Testis (tissue), 3 donors: ENCODE results near the gene HIPK2. TPM values are rescaled to one million over a fixed set of nuclear protein-coding genes. Genes with fewer than 3 reads are reported as not detected.
A peak's percentile ranks its signal among the peaks of the same experiment; 100 is the strongest.

ENCODE experiments used
- DNase-seq: peaks from one replicate; pipeline ENCODE4 v3.0.0-alpha.2; 2019
- H3K27ac ChIP-seq, 2 donors: fragments of 200-600 bp; sonication (generic); one replicate each; pipeline ENCODE4 v1.5.1; 2019
- H3K27me3 ChIP-seq: fragments of 200-600 bp; sonication (generic); one replicate; pipeline ENCODE4 v1.5.1; 2019
- H3K36me3 ChIP-seq: fragments of 200-600 bp; sonication (generic); one replicate; pipeline ENCODE4 v1.5.1; 2017; ENCODE audit warnings: low read depth; ENCODE audit errors: missing control alignments
- H3K4me1 ChIP-seq: fragments of 200-600 bp; sonication (generic); one replicate; pipeline ENCODE4 v1.5.1; 2019
- H3K4me3 ChIP-seq, 2 donors: fragments of 200-600 bp; sonication (generic); one replicate each; pipeline ENCODE4 v1.5.1; 2017 to 2019
- H3K9me3 ChIP-seq: fragments of 200-600 bp; sonication (generic); one replicate; pipeline ENCODE4 v1.5.1; 2017
- CTCF ChIP-seq, 3 experiments: fragments of 450-650 bp in 2 of 3; fragments of 200-600 bp in 1 of 3; sonication (generic) in 1 of 3; IDR thresholded peaks; one replicate each; pipeline ENCODE4 v1.5.1; 2016 to 2019; ENCODE audit warnings: antibody characterized with exemption in 3 of 3, mild to moderate bottlenecking in 2 of 3, moderate library complexity in 1 of 3
- POLR2A ChIP-seq: fragments of 450-650 bp; IDR thresholded peaks from one replicate; pipeline ENCODE4 v1.6.1; 2017; ENCODE audit warnings: antibody characterized with exemption, mild to moderate bottlenecking, moderate library complexity
- WGBS, 2 donors: methylation state at CpG; one replicate each; pipeline ENCODE4 v1.1.5; 2018; 5-methylcytosine and 5-hydroxymethylcytosine counted together
- intact Hi-C: fragments of 100-400 bp; cut with DNase I; formaldehyde crosslinking; loops from one replicate; pipeline ENCODE4 v1.15.1; 2023; ENCODE audit warnings: low total_unique reads
- polyA plus RNA-seq: library from polyadenylated mRNA; stranded (reverse); fragments of 350-450 nt; fragmentation: Illumina TruSeq; extraction: RNeasy Lipid Tissue Mini Kit (QIAGEN cat#74804); gene quantifications from one replicate; pipeline ENCODE4 v1.2.3, GENCODE V29; 2014; ENCODE audit warnings: low read depth, low replicate concordance; ENCODE audit not compliant: insufficient read depth
- total RNA-seq, 2 donors: library from RNA; depleted of rRNA; stranded (reverse); fragments of >200 nt; gene quantifications; one replicate each; pipeline ENCODE4 v1.2.3, GENCODE V29; 2016

HIPK2 gene
- total and polyA plus RNA-seq, 3 donors from 2014 or later: 6.3 to 22.4 (median 17.8) TPM

GRCh38 chr7:139543801-139544603, 233.8 kb downstream of the HIPK2 start:
- no peak for TF ChIP-seq CTCF (IDR thresholded peaks at IDR 0.05)
- TF ChIP-seq POLR2A: no peak
- intact Hi-C loops: no loop called here
- no peaks in the 10 kb centered on the region for H3K9me3 ChIP-seq
- H3K4me1 ChIP-seq: peaks cover 2% of the 10 kb centered on the region
- WGBS, 2 donors: 68 to 76% methylated on average over 5 to 17 of the region's 18 CpGs
- no peak overlapping the region for H3K4me3 ChIP-seq
- DNase-seq: peak; percentile 27
- no peaks in the 10 kb centered on the region for H3K36me3 ChIP-seq
- no peaks in the 10 kb centered on the region for H3K27me3 ChIP-seq
- no peak overlapping the region for H3K27ac ChIP-seq

- no peak for TF ChIP-seq CTCF (IDR thresholded peaks at IDR 0.05)
- no peak for TF ChIP-seq POLR2A
- Histone ChIP-seq H3K4me3 (peak overlapping the region; percentile 32 to 43), H3K36me3 (no peaks in the 10 kb centered on the region), H3K9me3 (no peaks in the 10 kb centered on the region), H3K27me3 (no peaks in the 10 kb centered on the region), H3K27ac (no peak overlapping the region), H3K4me1 (peaks cover 2% of the 10 kb centered on the region)
- 62 to 69% methylated on average over 16 to 28 of the region's 28 CpGs for WGBS, 2 donors
- intact Hi-C loops: no loop called here
- DNase-seq: peak; percentile 74
Observed at GRCh38 chr7:139542308-139543151, 235.3 kb downstream of the HIPK2 start.

- H3K36me3 ChIP-seq: no peaks in the 10 kb centered on the region
- H3K9me3 ChIP-seq: no peaks in the 10 kb centered on the region
- H3K4me1 ChIP-seq: peaks cover 2% of the 10 kb centered on the region
- DNase-seq: no peak
- WGBS, 2 donors: 53 to 54% methylated on average over 7 to 21 of the region's 21 CpGs
- TF ChIP-seq CTCF (IDR thresholded peaks at IDR 0.05): no peak
- no peaks in the 10 kb centered on the region for H3K27me3 ChIP-seq
- intact Hi-C loops: no loop called here
- H3K4me3 ChIP-seq: peak overlapping the region; percentile 32 to 43
- H3K27ac ChIP-seq: no peak overlapping the region
Observed at GRCh38 chr7:139541600-139542307, 236.0 kb downstream of the HIPK2 start.

GRCh38 chr7:139540203-139540602, 237.6 kb downstream of the HIPK2 start:
- H3K36me3 ChIP-seq: no peaks in the 10 kb centered on the region
- peaks cover 2% of the 10 kb centered on the region for H3K4me1 ChIP-seq
- DNase-seq: no peak
- H3K27ac ChIP-seq: no peak overlapping the region
- H3K27me3 ChIP-seq: no peaks in the 10 kb centered on the region
- intact Hi-C loops: no loop called here
- WGBS, 2 donors: 35 to 50% methylated on average over 6 to 12 of the region's 12 CpGs
- TF ChIP-seq POLR2A: no peak
- no peak for TF ChIP-seq CTCF (IDR thresholded peaks at IDR 0.05)
- no peak overlapping the region for H3K4me3 ChIP-seq
- no peaks in the 10 kb centered on the region for H3K9me3 ChIP-seq
